Effector memory CD4-positive, alpha-beta T cell (primary cell): ENCODE data around the gene DEF6.

Experiments
- DNase-seq, 3 donors: peaks; one replicate each; pipeline ENCODE4 v3.0.0-alpha.2; 2020
- H3K27ac ChIP-seq: 2 replicates; pipeline ENCODE4 v1.7.0; 2013; ENCODE audit warnings: mild to moderate bottlenecking, low read length, moderate library complexity; ENCODE audit not compliant: insufficient read depth, poor library complexity, severe bottlenecking
- H3K27me3 ChIP-seq: replicated peaks from 2 replicates; pipeline ENCODE4 v1.7.0; 2013; ENCODE audit warnings: mild to moderate bottlenecking, low read length; ENCODE audit not compliant: insufficient read depth, control insufficient read depth, poor library complexity, severe bottlenecking
- H3K36me3 ChIP-seq: 2 replicates; pipeline ENCODE4 v1.7.0; 2013; ENCODE audit warnings: mild to moderate bottlenecking, low read length, moderate library complexity; ENCODE audit not compliant: control insufficient read depth, insufficient read depth
- H3K4me1 ChIP-seq: 2 replicates; pipeline ENCODE4 v1.7.0; 2013; ENCODE audit warnings: low read length, mild to moderate bottlenecking; ENCODE audit not compliant: control insufficient read depth, insufficient read depth, poor library complexity, severe bottlenecking
- H3K4me3 ChIP-seq: 2 replicates; pipeline ENCODE4 v1.7.0; 2013; ENCODE audit warnings: low read length, low read depth, mild to moderate bottlenecking; ENCODE audit not compliant: insufficient read depth, poor library complexity, severe bottlenecking
- H3K9me3 ChIP-seq: 2 replicates; pipeline ENCODE4 v1.7.0; 2013; ENCODE audit warnings: mild to moderate bottlenecking, low read length, moderate library complexity; ENCODE audit not compliant: control insufficient read depth

DEF6 gene

GRCh38 chr6:35370124-35370741 is 72.6 kb downstream of the DEF6 start:
- Histone ChIP-seq H3K4me1 (peaks cover 39% of the 10 kb centered on the region), H3K36me3 (peaks cover 3% of the 10 kb centered on the region), H3K4me3 (peak overlapping the region; percentile 12), H3K27me3 (no peaks in the 10 kb centered on the region), H3K9me3 (no peaks in the 10 kb centered on the region), H3K27ac (peak overlapping the region; percentile 23)
- peak in 2 of 3 donors; percentile 7 to 18 for DNase-seq

GRCh38 chr6:35370785-35371493 is 73.3 kb downstream of the DEF6 start:
- Histone ChIP-seq H3K4me1 (peaks cover 39% of the 10 kb centered on the region), H3K27ac (no peak overlapping the region), H3K36me3 (peaks cover 3% of the 10 kb centered on the region), H3K9me3 (no peaks in the 10 kb centered on the region), H3K27me3 (no peaks in the 10 kb centered on the region), H3K4me3 (no peak overlapping the region)
- DNase-seq = no peak
